NCI-H2196 (cell line): ENCODE measurements around the gene NXPH3.

ENCODE experiments used
- DNase-seq: peaks from one replicate; lab custom pipeline; 2025; ENCODE audit not compliant: unreplicated experiment; lab: John Stamatoyannopoulos, UW

NXPH3 gene

DNA sequence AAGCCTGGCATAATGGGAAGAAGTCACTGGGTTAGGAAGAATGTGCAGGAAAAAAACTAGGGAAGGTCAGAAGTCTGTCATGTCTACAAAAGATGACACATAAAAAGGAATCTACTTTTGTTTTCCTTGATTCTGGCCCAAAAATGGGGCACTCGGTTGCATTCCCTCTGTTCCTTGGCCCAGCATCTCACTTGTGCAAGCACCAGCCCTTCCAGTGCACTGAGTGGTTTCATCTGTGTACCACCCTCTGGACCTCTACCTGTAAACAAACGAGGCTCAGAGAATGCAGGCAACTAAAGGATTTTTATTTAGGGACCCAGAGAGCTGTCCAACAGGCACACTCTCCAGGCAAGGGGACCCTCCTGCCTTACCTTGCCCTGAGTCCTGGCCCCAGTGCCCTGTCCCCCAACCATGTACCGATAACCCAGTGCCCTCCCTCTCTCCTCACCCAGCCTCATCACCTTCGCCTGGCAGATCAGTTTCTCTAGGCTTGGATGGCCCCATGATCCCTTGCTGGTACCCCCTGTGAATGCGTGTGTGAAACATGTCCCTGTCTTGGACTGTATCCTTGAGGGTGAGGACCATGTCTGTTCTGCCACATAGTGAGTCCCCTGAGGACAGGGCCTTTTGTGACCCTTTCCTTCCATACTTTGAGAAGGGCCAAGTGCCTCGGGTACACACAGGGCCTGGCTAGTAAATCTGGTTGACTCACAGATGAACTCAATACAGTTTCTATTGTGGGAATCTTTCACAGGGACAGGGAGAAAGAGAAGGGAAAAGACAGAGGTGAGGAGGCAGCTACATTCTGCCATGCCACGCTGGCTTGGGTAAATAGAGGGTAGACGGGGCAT is 13.3 kb downstream of the NXPH3 start:
- DNase-seq, result no peak

DNA sequence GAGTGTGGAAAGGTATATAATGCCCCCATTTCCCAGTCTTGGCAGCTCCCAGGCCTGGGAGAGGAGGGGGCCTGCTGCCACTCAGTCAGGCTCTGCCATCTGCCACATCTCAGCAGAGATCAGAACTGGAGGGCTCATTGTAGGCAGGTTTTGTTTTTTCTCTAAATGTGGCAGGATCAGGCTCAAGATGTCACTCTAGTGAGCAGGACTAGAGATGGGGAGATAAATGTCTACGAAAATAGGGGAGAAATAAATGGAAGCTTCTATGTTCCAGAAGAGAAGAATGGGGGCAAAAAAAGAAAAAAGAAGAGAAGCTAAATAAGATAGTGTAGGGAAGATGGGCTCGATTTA is 13.9 kb downstream of the NXPH3 start:
- DNase-seq, result no peak

DNA sequence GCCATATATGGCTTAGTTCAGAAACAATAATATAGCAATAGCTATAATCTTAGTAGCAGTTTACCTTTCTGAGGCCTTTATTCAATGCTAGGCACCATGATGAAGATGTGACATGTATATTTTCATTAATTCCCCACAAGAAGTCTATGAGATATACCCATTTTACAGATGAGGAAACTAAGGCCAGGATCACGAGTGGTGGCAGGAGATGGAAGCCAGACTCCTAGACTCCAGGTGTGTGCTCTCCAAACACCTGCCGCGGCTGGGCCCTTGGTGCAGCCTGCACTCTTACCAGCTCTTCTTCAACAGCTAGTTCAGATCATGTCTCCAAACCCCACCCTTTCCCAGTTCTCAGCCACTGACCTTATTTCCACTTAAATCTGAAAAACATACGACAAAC is 15.2 kb downstream of the NXPH3 start:
- DNase-seq, result no peak

DNA sequence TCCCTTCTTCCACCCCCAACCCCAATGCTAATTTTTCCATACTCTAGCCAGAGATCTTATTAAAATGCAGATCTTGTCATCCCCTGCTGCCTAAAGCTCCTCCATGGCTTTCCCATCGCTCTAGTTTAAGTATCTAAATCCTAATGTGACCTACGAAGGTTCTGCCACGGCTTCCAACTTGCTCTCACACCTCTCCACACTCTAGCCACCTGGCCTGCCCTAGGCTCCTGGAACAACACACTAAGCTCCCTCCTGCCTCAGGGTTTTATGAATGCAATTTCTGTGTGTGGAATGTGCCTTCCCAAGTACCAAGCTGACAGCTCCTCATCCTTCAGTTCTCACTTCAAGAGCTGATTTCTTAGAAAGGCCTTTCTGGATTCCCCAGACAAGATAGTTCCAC is 16.6 kb downstream of the NXPH3 start:
- no peak for DNase-seq

DNA sequence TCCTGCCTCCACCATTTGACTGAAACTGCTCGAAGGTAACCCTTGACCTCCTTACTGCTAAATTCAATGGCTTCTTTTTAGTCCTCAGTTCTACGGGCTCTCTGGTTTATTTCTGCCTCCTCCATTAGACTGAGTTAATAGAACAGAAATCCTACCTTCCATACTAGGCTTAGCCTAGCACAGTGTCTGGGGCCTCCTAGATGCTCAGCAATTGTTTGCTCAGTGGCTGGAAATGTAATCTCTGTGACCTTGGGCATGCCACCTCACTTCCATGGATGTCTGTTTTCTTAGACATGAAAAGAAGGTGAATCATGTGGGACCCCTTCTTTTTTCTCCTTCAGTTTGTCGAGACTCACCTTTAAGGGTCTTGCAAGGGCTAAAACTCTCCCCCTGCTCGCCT is 19.7 kb downstream of the NXPH3 start:
- DNase-seq, result no peak

DNA sequence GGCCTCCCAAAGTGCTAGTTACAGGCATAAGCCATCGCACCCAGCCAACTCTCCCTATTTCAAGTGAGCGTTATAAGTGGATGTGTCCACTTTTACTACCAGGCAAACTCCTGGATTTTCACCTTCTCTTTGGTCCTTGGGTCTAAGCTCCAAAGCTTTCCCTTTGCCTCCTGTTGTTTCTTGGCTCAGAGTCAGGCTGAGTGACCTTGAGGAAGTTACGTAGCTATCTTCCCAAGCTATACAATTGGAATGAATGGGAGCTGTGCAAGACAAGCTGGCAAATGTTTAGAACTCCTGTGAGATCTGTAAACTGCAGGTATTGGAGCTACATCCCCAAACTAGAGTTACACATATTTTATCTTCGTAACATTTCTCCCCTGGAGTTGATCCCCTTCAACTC is 20.3 kb downstream of the NXPH3 start:
- no peak for DNase-seq

DNA sequence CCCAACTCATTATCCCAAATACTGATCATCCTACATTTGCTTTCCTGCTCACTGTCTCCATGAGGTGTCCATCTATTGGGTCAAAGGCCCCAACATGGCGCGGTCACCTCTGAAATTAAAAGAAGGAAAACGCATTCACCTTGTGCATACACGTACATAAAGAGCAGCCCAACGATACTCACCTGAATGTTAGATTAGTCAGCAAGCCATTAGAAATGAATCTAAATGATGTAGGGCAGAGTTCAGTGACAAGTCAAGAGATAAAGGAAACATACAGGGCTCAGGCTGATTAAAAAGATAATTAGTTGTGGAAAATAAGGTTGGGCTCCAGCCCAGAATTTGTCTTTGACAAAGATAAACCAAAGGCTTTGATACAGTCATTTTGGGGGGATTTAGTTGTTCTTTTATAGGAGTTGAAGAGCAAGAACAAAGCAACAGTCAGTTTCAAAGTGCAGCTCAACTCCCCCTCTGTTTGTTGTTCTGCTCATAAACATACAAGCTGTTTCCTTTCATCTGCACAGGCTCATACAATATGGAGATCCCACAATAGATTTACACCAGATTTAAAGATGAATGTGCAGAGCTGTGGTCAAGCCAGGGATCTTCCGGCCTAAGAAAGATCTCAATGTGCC is 21.1 kb downstream of the NXPH3 start:
- DNase-seq, result no peak

DNA sequence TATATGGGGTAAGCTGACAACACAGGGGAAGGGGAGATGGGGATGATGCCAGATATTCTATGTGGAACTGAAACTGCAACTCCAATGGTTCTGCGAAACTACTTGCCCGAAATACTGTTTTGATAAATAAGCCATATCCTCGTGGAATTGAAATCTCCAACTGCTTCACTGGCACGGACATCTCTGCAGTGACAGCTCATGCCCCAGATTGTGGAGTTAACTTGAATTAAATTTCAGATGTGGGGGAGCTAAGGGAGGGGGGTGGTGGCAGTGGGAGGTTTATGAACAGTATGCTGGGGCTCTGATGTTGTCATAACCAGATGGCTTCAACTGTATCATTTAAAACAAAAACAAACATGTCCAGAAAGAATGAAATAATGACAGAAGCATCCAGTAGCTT is 21.8 kb downstream of the NXPH3 start:
- no peak for DNase-seq

DNA sequence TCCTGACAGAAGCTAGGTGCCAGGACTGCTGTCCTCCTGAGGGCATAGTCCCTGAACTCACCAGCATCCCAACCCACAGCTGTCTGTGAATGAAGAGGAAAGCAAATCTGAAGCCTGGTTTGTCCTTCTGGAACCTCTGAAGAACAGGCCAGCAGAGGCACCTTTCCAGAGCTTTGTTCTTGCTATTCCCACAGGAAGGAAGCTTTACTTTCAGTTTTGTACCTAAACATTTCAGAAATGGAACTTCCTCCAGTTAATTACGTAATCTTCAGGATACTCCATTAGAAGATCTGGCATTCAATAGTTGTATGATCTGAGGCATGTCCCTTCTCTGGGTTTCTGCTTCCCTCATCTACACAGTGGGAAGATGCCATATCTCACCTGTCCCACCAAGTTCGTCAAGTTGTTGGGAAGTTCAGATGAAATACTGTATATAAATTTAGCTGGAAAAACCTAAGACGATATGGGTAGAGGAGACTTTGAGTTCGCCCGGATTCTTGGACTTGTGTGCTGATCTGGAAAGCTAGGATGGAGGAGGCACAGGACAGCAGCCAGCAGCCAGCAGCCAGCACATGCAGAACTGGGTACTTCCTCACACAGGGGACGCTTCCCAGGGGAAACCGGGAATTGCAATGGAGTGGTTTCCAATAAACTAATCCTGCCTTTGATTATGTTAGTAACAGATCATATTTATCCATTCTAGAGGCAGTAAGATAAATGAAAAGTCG is 22.4 kb downstream of the NXPH3 start:
- no peak for DNase-seq

DNA sequence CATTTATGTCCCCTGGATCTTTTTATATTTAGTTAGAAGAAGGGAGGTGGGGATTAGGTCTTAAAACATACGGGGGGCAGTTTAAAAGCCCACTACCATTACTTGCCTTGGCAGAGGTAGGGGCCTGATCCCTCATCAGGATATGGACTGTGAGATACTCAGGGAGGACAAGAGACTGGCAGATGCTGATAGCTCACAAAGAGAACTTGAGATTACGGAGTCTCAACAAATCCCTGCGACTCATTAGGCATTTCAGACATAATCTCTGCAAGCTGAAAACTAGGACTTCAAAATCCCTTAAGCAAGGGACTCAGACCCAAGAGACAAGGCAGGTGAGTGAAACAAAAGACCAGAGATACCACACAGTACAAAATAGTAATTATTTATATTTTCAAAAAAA is 23.2 kb downstream of the NXPH3 start:
- DNase-seq, result no peak

DNA sequence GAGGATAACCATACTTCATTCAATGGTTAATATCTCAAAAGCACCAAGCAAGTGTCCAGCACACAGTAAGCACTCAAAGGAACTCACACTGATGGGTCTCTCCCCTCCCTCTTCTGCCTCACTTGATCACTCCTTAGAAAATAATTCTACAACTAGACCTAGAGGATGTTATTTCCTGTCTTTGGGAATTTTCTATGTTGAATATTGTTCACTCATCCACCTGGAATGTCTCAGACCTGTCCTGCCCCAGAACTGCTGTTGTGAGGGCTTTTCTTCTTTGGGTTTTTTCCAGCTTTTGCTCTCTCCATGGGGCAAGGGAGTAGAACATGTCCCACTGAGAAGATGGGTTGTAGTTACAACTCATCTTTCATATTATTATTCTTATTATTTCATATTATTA is 25.3 kb downstream of the NXPH3 start:
- DNase-seq, result no peak

DNA sequence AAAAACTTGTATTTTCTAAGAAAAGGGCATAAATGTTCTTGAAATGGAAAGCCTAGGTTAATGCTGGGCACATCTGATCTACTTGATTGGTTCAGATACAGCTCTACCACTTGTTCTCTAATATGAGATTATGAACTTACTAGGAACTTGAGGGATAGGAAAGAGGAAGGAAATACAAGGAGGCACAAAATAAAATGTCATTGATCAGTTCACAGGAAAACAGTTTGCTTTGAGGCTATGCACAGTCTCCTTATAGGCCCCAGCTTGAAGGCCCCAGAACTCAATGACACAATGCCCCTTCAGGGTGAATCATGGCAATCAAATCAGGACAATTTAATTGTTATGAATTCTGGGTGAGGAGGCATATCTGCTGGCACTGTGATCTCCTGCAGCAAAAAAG is 27.1 kb downstream of the NXPH3 start:
- DNase-seq, result no peak

DNA sequence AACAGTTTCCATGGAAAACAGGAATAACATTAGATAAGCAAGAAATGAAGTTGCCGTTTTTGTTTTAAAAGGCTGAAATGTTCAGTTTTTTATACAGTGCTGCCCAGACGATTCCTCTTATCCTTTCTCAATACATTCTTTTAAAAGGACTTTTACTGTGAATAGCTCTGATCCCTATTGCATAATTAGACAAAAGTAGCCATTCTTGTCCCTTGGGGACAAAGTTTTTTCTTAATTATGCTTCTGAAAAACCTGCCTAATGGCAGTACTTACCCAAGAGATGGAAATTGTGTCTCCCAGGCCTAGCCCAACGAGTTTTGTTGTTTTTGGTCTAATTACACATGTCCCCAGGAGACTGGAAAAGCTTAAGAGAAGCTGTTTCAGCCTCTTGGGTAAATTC is 27.6 kb downstream of the NXPH3 start:
- DNase-seq, result no peak

DNA sequence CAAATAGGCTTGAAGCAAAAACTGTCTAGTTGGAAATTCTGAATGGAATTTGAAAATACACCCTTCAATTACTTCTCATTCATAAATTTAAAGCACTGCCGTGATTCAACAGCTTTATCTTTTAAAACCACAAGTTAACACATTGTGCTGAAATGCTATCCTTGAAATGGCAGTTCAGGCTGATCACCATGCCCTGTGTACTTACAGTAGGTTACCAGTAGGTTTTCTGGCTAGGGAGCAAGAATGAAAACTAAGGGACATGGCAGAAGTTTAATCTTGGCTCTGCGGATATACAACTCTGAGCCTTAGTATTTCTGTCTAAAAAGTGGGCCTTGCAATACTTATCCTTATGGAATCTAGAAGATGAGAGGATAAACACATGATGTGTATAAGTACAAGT is 28.0 kb downstream of the NXPH3 start:
- DNase-seq, result no peak

DNA sequence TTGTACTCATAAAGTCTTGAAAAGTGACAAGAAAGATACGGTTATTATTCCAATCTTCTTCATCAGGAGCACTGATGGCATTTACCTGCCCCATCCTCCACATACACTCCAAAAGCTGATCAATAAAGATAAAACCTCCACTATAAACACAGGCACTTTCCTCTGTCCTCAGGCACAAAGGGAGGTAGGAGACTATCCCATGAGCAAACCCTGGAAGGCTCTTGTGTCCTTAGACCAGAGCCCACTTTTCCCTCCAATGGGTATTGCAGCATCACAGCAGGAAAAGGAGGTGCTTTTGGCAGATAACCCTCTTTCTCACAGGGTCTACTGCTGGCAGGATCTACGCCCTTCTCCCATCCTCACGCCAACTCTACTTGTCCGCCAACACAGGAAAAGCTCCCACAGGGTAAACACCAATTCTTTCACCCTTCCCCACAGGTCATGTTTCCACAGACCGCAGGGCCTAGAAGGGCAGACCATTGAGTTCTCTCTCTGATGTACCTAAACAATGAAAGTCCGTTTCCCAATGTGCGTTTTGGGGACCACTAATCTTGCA is 28.7 kb downstream of the NXPH3 start:
- DNase-seq, result no peak

DNA sequence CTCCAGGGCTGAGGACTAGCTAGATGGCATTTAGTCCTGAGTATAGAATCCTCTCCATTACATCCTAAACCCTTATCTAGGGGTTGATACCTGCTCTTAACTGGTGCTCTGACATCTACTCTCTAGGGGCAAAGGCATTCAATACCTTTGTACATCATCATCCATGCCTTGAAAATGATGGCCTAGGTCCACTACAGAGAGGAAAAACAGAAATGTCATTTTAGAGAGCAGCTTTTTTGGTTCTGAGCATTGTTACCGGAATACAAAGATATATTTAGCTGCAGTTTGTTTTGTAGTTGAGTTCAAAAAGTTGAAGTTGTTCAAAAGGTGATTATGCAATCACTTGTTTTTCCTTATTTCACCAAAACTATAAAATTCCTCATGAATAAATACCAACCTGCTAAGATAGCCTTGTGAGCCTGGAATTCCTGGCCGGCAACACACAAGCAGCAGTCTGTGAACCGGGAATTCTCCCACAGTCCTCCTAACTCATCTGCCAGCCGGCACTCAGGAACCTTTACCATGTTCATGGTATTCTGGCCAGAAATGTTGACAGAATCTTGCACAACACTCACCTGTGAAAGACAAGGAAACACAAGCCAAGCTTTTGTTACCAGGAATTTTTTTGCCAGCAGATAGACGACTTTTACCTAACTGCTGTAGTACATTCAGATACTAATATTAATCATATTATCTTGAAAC is 35.4 kb downstream of the NXPH3 start:
- no peak for DNase-seq

DNA sequence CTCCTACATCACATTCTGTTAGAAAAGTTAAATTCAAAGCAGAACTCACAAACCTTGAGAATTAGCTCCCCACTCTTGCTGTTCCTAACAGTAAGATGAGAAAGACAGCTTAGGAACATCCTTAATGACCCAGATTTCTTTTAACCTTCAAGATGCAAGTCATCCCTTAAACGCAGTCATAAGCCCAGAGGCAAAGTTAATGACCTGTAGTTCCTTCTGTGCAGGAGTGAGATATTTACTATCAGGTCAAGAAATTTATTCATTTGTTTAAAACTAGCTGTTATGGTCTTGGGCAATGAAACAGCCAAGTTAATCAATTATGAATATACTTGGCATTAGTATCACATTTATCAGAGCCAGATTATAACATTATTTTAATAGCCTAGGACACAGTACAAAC is 37.1 kb downstream of the NXPH3 start:
- no peak for DNase-seq

DNA sequence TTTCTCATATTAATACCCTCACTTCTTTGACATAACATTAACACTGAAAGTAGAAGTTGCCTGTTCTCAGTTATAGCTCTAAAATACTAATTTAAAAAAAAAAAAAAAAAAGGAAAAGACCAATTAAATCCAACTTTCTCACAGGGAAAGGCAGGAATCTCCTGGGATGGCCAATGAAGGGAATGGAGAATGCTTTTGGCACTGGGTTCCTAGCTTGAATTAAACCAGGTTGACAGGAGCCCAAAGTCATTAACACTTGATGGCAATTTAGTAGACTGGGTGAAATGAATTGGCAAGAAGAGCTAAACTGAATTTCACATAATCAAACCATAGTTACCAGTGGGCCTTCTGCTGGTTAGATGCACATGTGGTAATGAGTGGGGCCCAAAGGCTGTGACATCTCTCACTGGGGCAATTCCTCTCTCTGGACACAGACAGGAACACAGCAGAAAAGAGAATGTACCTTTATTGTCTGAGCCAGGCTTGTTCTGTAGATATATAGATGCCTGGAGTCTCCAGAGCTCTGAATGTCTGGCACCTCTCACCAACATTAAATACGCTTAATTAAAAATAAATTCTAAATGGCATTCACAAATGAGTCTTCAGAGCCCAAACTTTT is 37.6 kb downstream of the NXPH3 start:
- DNase-seq, result no peak

DNA sequence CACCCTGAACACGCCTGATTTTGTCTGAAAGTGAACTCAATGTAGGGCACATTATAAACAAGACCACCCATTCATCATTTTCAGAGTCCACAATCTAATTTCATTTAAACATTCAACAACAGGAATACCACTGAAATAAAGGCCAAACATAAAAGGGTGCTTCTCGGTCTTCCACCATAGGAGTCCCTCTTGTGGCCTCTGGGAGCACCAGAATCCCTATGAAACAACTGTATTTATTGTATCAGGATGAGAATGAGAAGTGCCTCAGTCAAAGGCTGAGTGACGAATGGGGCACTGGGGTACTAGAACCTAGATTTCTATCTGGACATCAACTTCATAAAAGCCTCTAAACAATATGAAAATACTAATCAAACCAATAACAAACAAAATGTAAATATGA is 40.4 kb downstream of the NXPH3 start:
- no peak for DNase-seq

DNA sequence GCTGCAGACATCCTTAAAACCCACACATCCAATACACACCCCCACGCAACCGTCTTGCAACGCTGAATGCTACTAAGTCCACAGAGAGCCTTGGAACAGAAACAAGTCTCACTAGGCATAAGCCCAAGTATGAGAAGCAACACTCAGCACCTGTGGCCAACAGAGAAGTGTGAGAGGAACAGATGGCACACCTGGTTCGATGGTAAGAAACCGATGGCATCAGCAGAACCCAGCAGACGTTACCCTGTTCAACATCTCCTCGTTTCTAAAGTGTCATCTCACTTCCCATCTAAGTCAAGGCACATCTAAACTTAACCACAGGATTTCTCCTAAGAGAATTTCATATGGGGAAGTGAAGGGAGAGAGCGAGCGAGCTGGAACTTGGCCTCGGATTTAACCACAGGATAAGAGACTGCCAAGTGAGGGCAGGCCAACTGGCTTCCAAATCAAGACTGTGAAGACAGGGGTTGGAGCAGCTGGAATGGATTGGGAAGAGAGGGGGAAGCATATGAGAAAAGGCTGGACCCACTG is 41.0 kb downstream of the NXPH3 start:
- DNase-seq, result no peak
